ENCODE results near the gene LRRC1. TPM values are rescaled to one million over a fixed set of nuclear protein-coding genes. Genes with fewer than 3 reads are reported as not detected.

LRRC1 gene
- total and polyA plus RNA-seq, 2 of the 8 experiments (the other 6 are each of a cell fraction or from before 2014, with no cell fraction given): 6.7 to 15.9 TPM

GRCh38 chr6:53830366-53830765 lies 35.6 kb downstream of the LRRC1 start:
- 96% methylated on average over 1 of the region's 1 CpG; no CpG with 5 or more reads in 1 of the 2 experiments for WGBS, 2 experiments (ENCODE audit: extremely low coverage in 1 of 2, insufficient coverage in 1 of 2, insufficient read length in 1 of 2, insufficient replicate concordance in 2 of 2, low coverage in 1 of 2, low lambda C conversion rate in 2 of 2, missing lambda C conversion rate in 1 of 2)
- ChIA-PET CTCF (ENCODE audit: partially characterized antibody) (interaction anchor here (0.6 to 1.2 kb wide), 4 partner anchors 14 to 85 kb away, joined by 3 read pairs; no protein-coding TSS in a partner anchor), POLR2A (ENCODE audit: partially characterized antibody) (no interaction called here)
- no peaks in the 10 kb centered on the region for H4K20me1 ChIP-seq (replicated peaks in 1 of 2; ENCODE audit: control insufficient read depth in 1 of 2, insufficient read depth in 2 of 2, low read length in 2 of 2)
- H3K36me3 ChIP-seq (ENCODE audit: control insufficient read depth in 2 of 4, insufficient read depth in 4 of 4, low read length in 3 of 4): no peaks in the 10 kb centered on the region
- H3K56ac ChIP-seq (replicated peaks; ENCODE audit: insufficient read length, low read depth, low read length): no peak overlapping the region
- H3K79me1 ChIP-seq (ENCODE audit: low read depth, low read length): peaks cover 3% of the 10 kb centered on the region
- no peaks in the 10 kb centered on the region for H3K27me3 ChIP-seq (replicated peaks in 1 of 4; ENCODE audit: control insufficient read depth in 3 of 4, extremely low read depth in 1 of 4, insufficient read depth in 3 of 4, low read length in 3 of 4)
- H3K4me2 ChIP-seq (ENCODE audit: insufficient read depth in 1 of 2, low read depth in 2 of 2, low read length in 2 of 2): no peak overlapping the region
- H3K4ac ChIP-seq (replicated peaks; ENCODE audit: insufficient read length, low read depth, low read length): no peak overlapping the region
- H3K27ac ChIP-seq (ENCODE audit: low read depth, low read length): no peak overlapping the region
- H4K91ac ChIP-seq (replicated peaks; ENCODE audit: insufficient read length, low read length): no peak overlapping the region
- H3K9ac ChIP-seq (replicated peaks in 1 of 4; ENCODE audit: extremely low read depth in 1 of 4, low read depth in 3 of 4, low read length in 3 of 4): no peak overlapping the region
- no peak overlapping the region for H4K8ac ChIP-seq (ENCODE audit: extremely low read depth, insufficient read depth, low read length)
- FAIRE-seq: no peak
- H3K23me2 ChIP-seq (ENCODE audit: low read depth, low read length): no peaks in the 10 kb centered on the region
- H3K18ac ChIP-seq (ENCODE audit: extremely low read depth, low read length): no peak overlapping the region
- H3K79me2 ChIP-seq (ENCODE audit: control insufficient read depth in 1 of 2, insufficient read depth in 2 of 2, low read length in 2 of 2): peaks cover 0 to 54% of the 10 kb centered on the region in 2 experiments; a peak in 2 of 4 replicates
- no peak overlapping the region for H3K23ac ChIP-seq (ENCODE audit: insufficient read length)
- H2BK12ac ChIP-seq (ENCODE audit: low read depth, low read length): no peak overlapping the region
- no peak overlapping the region for H2AFZ ChIP-seq (ENCODE audit: low read length)
- no peak for DNase-seq (ENCODE audit: low read depth in 1 of 2, low spot score in 2 of 2)
- H3K4me1 ChIP-seq (replicated peaks in 1 of 4; ENCODE audit: control insufficient read depth in 3 of 4, insufficient read depth in 4 of 4, low read length in 3 of 4): peaks cover 2 to 11% (median 7%) of the 10 kb centered on the region in 4 experiments; a peak in 5 of 7 replicates
- no peak overlapping the region for H3K4me3 ChIP-seq (ENCODE audit: extremely low read depth in 1 of 4, insufficient read depth in 2 of 4, low read depth in 3 of 4, low read length in 4 of 4)
- H2BK5ac ChIP-seq (ENCODE audit: low read depth, low read length): no peak overlapping the region
- H2BK120ac ChIP-seq (replicated peaks; ENCODE audit: low read depth, low read length): no peak overlapping the region
- no peak overlapping the region for H3K14ac ChIP-seq (ENCODE audit: insufficient read length)
- H2BK20ac ChIP-seq (ENCODE audit: low read length): no peak overlapping the region
- no peaks in the 10 kb centered on the region for H3K9me3 ChIP-seq (ENCODE audit: insufficient read depth in 2 of 2, low read depth in 1 of 2, low read length in 1 of 2)
- H2AK5ac ChIP-seq (ENCODE audit: low read depth, low read length): no peak overlapping the region
- no peak overlapping the region for H2BK15ac ChIP-seq (ENCODE audit: low read length)
- no peak overlapping the region for H4K5ac ChIP-seq (ENCODE audit: insufficient read length, low read depth, low read length)
- no peak for TF ChIP-seq FOSL1 (IDR thresholded peaks at IDR 0.05; ENCODE audit: insufficient read depth, low read depth, low read length)
- no peak for TF ChIP-seq TBP (IDR thresholded peaks at IDR 0.05; ENCODE audit: low read depth, low read length)
- no peak for TF ChIP-seq CEBPB (IDR thresholded peaks at IDR 0.05; ENCODE audit: low read depth, low read length)
